Mucosa of rectum (tissue), 2 donors: ENCODE data around the gene LINGO1.

Source experiments
- H3K27ac ChIP-seq, 2 donors: one replicate each; pipeline ENCODE4 v1.7.0; 2013; ENCODE audit warnings: inconsistent platforms in 2 of 2, low read depth in 2 of 2, low read length in 2 of 2
- H3K27me3 ChIP-seq, 2 donors: one replicate each; pipeline ENCODE4 v1.7.0; 2013; ENCODE audit warnings: low read length in 2 of 2; ENCODE audit not compliant: control insufficient read depth in 2 of 2, insufficient read depth in 2 of 2
- H3K36me3 ChIP-seq, 2 donors: one replicate each; pipeline ENCODE4 v1.7.0; 2013; ENCODE audit warnings: low read length in 2 of 2; ENCODE audit not compliant: control insufficient read depth in 2 of 2, insufficient read depth in 2 of 2
- H3K4me1 ChIP-seq, 2 donors: one replicate each; pipeline ENCODE4 v1.7.0; 2013; ENCODE audit warnings: low read length in 2 of 2, mild to moderate bottlenecking in 1 of 2; ENCODE audit not compliant: control insufficient read depth in 2 of 2, insufficient read depth in 2 of 2
- H3K4me3 ChIP-seq, 2 donors: one replicate each; pipeline ENCODE4 v1.7.0; 2013; ENCODE audit warnings: low read length in 2 of 2
- H3K9ac ChIP-seq, 2 donors: one replicate each; pipeline ENCODE4 v1.7.0; 2013; ENCODE audit warnings: low read length in 2 of 2, low read depth in 1 of 2, mild to moderate bottlenecking in 1 of 2
- H3K9me3 ChIP-seq, 2 donors: one replicate each; pipeline ENCODE4 v1.7.0; 2013; ENCODE audit warnings: low read length in 2 of 2; ENCODE audit not compliant: control insufficient read depth in 2 of 2
- donor health status: healthy.
- donor health status: Normal muscosa, but diverticular disease.

Gene LINGO1

DNA sequence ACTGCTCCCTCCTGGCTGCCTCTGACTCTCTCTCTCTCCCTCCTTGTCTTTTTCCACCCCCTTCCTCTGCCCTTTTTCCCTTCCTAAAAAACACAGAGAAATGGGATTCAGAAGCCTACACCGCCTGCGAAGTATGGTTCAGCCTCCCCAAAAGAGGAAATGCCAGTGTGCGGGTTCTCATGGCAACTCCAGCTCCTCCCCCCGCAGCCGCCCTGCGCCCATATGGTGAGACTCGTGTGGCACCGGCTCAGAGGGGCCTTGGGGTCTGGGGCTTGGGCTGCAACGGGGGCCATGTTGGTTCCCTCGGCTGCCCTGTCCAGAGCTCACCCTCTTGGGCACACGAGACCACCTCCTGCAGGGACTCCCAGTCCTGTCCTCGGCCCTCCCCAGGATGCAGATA is 23.6 kb upstream of the LINGO1 start:
- no peak overlapping the region for H3K9ac ChIP-seq
- H3K36me3 ChIP-seq: no peaks in the 10 kb centered on the region
- no peaks in the 10 kb centered on the region for H3K9me3 ChIP-seq
- no peak overlapping the region for H3K4me3 ChIP-seq
- no peak overlapping the region for H3K27ac ChIP-seq
- H3K27me3 ChIP-seq: peaks cover 0 to 3% of the 10 kb centered on the region in 2 donors
- H3K4me1 ChIP-seq: peaks cover 10 to 26% of the 10 kb centered on the region in 2 donors

DNA sequence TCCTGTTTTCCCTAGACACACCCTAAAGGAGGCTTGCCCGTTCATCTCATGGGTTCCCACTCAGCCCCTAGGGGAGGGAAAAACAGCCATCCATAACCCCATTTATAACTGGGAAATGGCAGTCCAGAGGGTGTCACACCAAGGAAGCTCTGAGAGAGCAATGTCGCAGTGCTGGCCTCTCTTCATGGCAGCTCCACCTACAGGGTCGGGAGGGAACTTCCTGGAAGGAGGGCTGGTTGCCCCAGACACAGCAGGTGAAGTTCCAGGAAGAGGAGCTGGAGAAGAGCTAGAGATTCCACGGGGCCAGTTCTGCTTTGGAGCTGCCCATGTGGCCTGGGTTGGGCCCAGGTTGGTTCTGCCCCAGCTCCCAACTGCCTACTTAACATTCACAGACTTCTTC is 22.3 kb upstream of the LINGO1 start:
- no peak overlapping the region for H3K9ac ChIP-seq
- H3K27ac ChIP-seq: no peak overlapping the region
- H3K4me3 ChIP-seq: no peak overlapping the region
- no peaks in the 10 kb centered on the region for H3K36me3 ChIP-seq
- H3K9me3 ChIP-seq: no peaks in the 10 kb centered on the region
- H3K27me3 ChIP-seq: peaks cover 0 to 4% of the 10 kb centered on the region in 2 donors
- H3K4me1 ChIP-seq: peaks cover 6 to 23% of the 10 kb centered on the region in 2 donors

DNA sequence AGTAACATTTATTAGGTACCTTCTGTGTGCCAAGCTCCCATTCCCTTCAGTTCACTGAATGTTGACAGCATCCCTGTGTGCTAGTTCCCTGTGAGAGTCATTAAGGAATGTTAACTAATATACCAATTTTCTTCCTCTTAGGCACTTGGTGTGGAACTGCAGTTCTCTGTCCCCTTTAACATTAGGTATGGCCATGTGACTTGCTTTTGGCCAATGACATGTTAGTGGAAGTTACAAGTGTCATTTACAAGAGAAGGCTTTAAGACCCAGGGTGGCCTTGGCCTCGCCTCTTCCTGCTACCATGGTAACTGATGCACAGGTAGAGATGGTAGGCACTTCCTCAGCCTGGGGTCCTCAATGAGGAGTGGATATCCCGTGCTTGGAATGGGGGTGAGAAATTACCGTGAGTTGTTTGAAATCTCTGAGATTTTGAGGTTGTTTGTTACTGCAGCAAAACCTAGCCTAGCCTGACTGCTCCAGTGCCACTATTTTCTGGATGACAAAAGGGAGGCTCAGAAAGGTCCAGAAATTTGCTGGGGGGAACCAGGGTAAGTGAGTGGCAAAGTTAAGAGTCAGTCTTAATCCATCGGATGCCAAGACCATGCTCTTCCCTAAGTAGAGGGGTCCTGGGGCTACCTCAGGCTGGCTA is 21.2 kb upstream of the LINGO1 start:
- Histone ChIP-seq H3K4me1 (peaks cover 0 to 23% of the 10 kb centered on the region in 2 donors), H3K27me3 (peaks cover 0 to 4% of the 10 kb centered on the region in 2 donors), H3K36me3 (no peaks in the 10 kb centered on the region), H3K4me3 (no peak overlapping the region), H3K27ac (no peak overlapping the region), H3K9me3 (no peaks in the 10 kb centered on the region), H3K9ac (no peak overlapping the region)

GRCh38 chr15:77650265-77650664 is 17.6 kb upstream of the LINGO1 start:
- Histone ChIP-seq H3K4me1 (peaks cover 0 to 39% of the 10 kb centered on the region in 2 donors), H3K9ac (no peak overlapping the region), H3K4me3 (no peak overlapping the region), H3K27ac (no peak overlapping the region), H3K36me3 (no peaks in the 10 kb centered on the region), H3K9me3 (no peaks in the 10 kb centered on the region), H3K27me3 (peaks cover 0 to 2% of the 10 kb centered on the region in 2 donors)

GRCh38 chr15:77649610-77650009 is 16.9 kb upstream of the LINGO1 start:
- Histone ChIP-seq H3K27ac (peak overlapping the region; percentile 9 to 14), H3K36me3 (no peaks in the 10 kb centered on the region), H3K9ac (no peak overlapping the region), H3K4me3 (no peak overlapping the region), H3K4me1 (peaks cover 0 to 41% of the 10 kb centered on the region in 2 donors), H3K9me3 (no peaks in the 10 kb centered on the region), H3K27me3 (peaks cover 0 to 2% of the 10 kb centered on the region in 2 donors)

DNA sequence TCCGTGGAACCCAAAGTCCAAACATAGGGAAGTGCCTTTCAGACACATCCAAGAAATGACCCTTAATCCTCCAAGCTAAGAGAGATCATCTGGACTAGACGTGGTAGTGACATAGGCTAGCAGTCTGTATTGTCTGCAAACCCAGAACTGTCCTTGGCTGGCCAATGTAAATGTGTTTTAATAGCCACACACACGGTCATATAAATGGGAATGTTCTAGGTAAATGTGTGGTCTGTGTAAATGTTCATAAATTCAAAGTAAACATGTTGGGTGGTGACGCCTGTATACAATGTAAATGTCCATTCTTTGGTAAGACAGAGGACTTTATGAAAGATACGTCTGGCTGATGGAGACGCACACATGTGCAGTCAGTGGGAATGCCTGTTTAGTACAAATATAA is 16.3 kb upstream of the LINGO1 start:
- peaks cover 0 to 41% of the 10 kb centered on the region in 2 donors for H3K4me1 ChIP-seq
- H3K27me3 ChIP-seq: peaks cover 0 to 2% of the 10 kb centered on the region in 2 donors
- no peaks in the 10 kb centered on the region for H3K9me3 ChIP-seq
- peak overlapping the region; percentile 51 to 60 for H3K27ac ChIP-seq
- H3K4me3 ChIP-seq: no peak overlapping the region
- H3K9ac ChIP-seq: no peak overlapping the region
- no peaks in the 10 kb centered on the region for H3K36me3 ChIP-seq

DNA sequence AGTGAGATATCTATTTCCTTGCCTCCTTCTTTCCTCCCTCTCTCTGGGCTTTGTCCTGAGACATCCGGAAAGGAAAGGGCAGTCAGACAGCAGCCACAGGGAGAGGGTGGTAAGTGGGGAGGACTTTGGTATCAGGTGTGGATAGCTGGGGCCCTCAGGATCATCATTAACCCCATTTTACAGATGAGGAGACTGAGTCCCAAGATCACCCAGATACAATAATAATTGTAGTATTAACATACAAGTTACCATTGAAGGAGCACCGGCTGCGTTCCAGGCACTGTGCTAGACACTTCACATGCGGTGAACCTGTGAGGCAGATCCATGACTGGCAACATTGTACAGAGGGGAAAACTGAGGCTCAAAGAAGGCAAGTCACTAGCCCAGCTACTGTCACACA is 15.2 kb upstream of the LINGO1 start:
- H3K4me1 ChIP-seq: peaks cover 0 to 48% of the 10 kb centered on the region in 2 donors
- H3K27ac ChIP-seq: peak overlapping the region in 1 of 2 donors; percentile 60

GRCh38 chr15:77646104-77646694 is 13.5 kb upstream of the LINGO1 start:
- no peaks in the 10 kb centered on the region for H3K36me3 ChIP-seq
- no peaks in the 10 kb centered on the region for H3K27me3 ChIP-seq
- H3K9ac ChIP-seq: no peak overlapping the region
- peak overlapping the region; percentile 38 to 53 for H3K27ac ChIP-seq
- peaks cover 3 to 52% of the 10 kb centered on the region in 2 donors for H3K4me1 ChIP-seq
- H3K4me3 ChIP-seq: no peak overlapping the region
- H3K9me3 ChIP-seq: no peaks in the 10 kb centered on the region

More for the DNA sequence above, 15.2 kb upstream of the LINGO1 start:
- H3K4me3 ChIP-seq: no peak overlapping the region
- H3K9me3 ChIP-seq: no peaks in the 10 kb centered on the region
- H3K9ac ChIP-seq: no peak overlapping the region
- no peaks in the 10 kb centered on the region for H3K36me3 ChIP-seq
- peaks cover 0 to 2% of the 10 kb centered on the region in 2 donors for H3K27me3 ChIP-seq

DNA sequence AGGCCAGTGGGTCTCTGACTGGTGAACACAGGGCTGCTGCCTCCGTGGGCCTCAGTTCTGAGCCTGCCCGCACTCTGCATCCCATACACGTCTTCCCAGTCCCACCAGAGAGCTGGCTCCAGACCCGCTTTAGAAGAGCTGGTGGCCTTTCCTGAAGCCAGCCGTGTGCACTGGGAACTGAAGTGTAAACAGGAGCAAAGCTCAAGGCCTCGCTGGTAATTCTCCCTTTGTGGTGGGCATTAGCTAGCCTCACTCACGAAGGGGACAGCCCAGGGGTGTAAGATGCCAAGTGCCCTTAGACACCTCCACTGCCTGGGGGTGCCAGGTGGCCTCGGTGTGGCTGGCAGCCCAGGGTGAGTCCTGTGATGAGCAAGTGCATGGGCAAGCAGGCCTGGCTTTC is 12.9 kb upstream of the LINGO1 start:
- Histone ChIP-seq H3K27me3 (no peaks in the 10 kb centered on the region), H3K9me3 (no peaks in the 10 kb centered on the region), H3K36me3 (no peaks in the 10 kb centered on the region), H3K27ac (peak overlapping the region; percentile 38 to 53), H3K4me1 (peaks cover 3 to 52% of the 10 kb centered on the region in 2 donors), H3K9ac (no peak overlapping the region), H3K4me3 (no peak overlapping the region)

- Histone ChIP-seq H3K9ac (no peak overlapping the region), H3K9me3 (no peaks in the 10 kb centered on the region), H3K27ac (no peak overlapping the region), H3K36me3 (no peaks in the 10 kb centered on the region), H3K4me1 (peaks cover 3 to 49% of the 10 kb centered on the region in 2 donors), H3K27me3 (no peaks in the 10 kb centered on the region), H3K4me3 (no peak overlapping the region)
Observed at GRCh38 chr15:77644543-77645247, 12.0 kb upstream of the LINGO1 start.
